Kidney epithelial cell (primary cell): ENCODE measurements around the gene ALDH8A1. TPM values are rescaled to one million over a fixed set of nuclear protein-coding genes. Genes with fewer than 3 reads are reported as not detected.

Experiments used
- DNase-seq: peaks from one replicate; pipeline ENCODE4 v3.0.0-alpha.2; 2010; ENCODE audit warnings: low read depth
- H3K27me3 ChIP-seq: 2 replicates; pipeline ENCODE4 v1.6.0; 2011; ENCODE audit warnings: low read length; ENCODE audit not compliant: control insufficient read depth, insufficient read depth
- H3K36me3 ChIP-seq: 2 replicates; pipeline ENCODE4 v1.5.1; 2011; ENCODE audit warnings: low read length; ENCODE audit not compliant: control insufficient read depth, insufficient read depth
- H3K4me3 ChIP-seq: 2 replicates; pipeline ENCODE4 v1.5.1; 2011; ENCODE audit warnings: low read depth, mild to moderate bottlenecking, control low read depth, low read length
- total RNA-seq: library from RNA; depleted of rRNA; stranded (reverse); fragments of >200 nt; gene quantifications from 2 replicates; pipeline ENCODE4 v1.2.3, GENCODE V29; 2015
- TF ChIP-seq, protein P1 (sequence below): IDR thresholded peaks from 2 replicates; pipeline ENCODE4 v1.5.1; 2011; ENCODE audit warnings: mild to moderate bottlenecking, moderate library complexity, low read length, control low read depth, inconsistent platforms; ENCODE audit not compliant: insufficient read depth, poor library complexity, severe bottlenecking

Gene ALDH8A1
- total RNA-seq, 1 donor from 2014 or later, result 0.46 TPM

DNA sequence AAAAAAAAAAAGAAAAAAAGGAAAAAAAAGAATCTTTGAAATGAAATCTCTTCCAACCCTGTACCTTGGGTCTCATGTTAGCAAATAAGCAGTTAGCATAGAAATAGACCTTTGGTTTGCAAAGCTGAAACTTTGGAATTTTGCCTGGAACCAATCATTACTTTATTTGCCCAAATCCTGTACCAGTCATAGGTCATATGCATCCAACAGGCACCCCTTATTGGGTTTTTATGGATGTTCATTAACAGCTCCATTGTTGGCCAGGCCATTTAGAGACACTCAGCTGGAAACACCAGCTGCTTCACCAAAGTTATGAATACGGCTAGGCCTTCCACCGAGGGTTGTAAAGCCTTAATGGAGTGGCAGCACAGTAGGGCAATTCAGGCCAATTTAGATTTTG lies 53.0 kb downstream of the ALDH8A1 start:
- H3K27me3 ChIP-seq, result no peaks in the 10 kb centered on the region
- no peak overlapping the region for H3K4me3 ChIP-seq
- DNase-seq, result no peak
- TF ChIP-seq, protein P1, sequence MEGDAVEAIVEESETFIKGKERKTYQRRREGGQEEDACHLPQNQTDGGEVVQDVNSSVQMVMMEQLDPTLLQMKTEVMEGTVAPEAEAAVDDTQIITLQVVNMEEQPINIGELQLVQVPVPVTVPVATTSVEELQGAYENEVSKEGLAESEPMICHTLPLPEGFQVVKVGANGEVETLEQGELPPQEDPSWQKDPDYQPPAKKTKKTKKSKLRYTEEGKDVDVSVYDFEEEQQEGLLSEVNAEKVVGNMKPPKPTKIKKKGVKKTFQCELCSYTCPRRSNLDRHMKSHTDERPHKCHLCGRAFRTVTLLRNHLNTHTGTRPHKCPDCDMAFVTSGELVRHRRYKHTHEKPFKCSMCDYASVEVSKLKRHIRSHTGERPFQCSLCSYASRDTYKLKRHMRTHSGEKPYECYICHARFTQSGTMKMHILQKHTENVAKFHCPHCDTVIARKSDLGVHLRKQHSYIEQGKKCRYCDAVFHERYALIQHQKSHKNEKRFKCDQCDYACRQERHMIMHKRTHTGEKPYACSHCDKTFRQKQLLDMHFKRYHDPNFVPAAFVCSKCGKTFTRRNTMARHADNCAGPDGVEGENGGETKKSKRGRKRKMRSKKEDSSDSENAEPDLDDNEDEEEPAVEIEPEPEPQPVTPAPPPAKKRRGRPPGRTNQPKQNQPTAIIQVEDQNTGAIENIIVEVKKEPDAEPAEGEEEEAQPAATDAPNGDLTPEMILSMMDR, result no peak
- H3K36me3 ChIP-seq, result no peaks in the 10 kb centered on the region

DNA sequence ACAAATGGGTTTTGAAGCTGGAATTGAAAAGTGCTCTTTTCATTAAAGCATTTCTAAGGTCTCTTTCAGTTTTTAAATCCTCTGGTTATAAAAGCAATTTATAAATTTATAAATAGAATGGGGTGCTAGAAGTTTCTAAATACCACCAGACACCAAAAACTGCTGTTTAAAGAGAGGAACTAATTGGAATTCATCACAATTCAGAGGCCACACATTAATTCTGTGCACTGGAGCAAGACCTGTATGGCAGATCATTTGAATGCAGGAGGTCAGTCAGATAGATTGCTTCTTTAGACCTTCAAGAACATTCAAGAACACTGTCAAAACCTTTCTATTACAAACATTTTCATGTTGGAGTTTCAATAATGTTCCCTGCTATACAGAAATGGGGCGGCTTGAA lies 55.1 kb downstream of the ALDH8A1 start:
- Histone ChIP-seq H3K36me3 (no peaks in the 10 kb centered on the region), H3K27me3 (no peaks in the 10 kb centered on the region), H3K4me3 (no peak overlapping the region)
- TF ChIP-seq, protein P1, result no peak
- DNase-seq, result no peak

DNA sequence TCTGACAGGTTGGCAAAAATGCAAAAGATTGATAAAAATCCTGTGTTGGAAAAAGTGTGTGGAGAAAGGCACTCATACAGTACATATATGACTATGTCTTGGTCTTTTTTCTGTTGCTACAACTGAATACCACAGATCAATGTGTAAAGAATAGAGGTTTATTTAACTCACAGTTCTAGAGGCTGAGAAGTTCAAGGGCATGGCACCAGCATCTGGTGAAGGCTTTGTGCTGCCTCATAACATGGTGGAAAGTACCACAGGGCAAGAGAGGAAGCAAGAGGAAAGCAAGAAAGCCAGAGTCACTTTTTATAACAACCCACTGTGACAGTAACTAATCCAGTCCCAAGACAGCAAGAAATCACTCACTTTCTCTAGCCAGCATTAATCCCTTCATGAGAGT lies 57.5 kb downstream of the ALDH8A1 start:
- TF ChIP-seq, protein P1, result no peak
- Histone ChIP-seq H3K36me3 (no peaks in the 10 kb centered on the region), H3K4me3 (no peak overlapping the region), H3K27me3 (no peaks in the 10 kb centered on the region)
- no peak for DNase-seq

DNA sequence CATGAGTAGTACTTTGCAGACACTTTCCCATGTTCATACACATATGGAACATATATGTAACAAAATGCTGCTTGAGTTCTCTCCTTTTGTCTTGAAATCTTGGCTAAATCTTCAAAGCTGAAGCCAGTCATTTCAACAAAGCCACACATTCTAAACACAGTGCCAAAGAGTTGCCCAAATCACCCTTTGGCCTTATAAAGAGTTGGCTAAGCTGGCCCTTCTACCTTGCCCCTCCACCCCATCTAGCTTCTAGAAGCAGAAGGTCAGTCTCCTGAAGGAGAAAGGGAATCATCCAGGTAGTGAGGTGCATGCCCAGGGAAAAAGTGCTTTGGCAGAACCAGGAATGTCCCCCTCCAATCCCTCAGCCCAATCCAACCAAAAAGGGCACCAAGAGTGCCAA lies 58.3 kb downstream of the ALDH8A1 start:
- TF ChIP-seq, protein P1, result no peak
- no peaks in the 10 kb centered on the region for H3K36me3 ChIP-seq
- H3K27me3 ChIP-seq, result no peaks in the 10 kb centered on the region
- no peak for DNase-seq
- H3K4me3 ChIP-seq, result no peak overlapping the region

DNA sequence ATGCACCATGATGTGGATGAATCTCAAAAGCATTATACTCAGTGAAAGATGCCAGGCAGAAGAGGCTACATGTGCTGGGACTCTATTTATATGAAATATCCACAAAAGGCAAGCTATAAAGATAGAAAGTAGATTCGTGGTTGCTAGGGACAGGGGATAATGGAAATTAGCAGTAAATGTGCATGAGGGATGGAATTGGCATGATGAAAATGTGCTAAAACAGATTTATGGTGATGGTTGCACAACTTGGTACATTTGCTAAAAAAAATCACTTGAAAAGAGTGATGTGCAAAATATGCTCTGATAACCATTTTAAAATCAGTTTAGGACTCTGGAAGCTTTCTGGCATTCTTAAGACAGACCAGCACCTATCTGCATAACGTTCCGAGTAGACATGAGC lies 61.6 kb downstream of the ALDH8A1 start:
- Histone ChIP-seq H3K36me3 (no peaks in the 10 kb centered on the region), H3K4me3 (no peak overlapping the region), H3K27me3 (no peaks in the 10 kb centered on the region)
- DNase-seq, result no peak
- TF ChIP-seq, protein P1, result no peak

DNA sequence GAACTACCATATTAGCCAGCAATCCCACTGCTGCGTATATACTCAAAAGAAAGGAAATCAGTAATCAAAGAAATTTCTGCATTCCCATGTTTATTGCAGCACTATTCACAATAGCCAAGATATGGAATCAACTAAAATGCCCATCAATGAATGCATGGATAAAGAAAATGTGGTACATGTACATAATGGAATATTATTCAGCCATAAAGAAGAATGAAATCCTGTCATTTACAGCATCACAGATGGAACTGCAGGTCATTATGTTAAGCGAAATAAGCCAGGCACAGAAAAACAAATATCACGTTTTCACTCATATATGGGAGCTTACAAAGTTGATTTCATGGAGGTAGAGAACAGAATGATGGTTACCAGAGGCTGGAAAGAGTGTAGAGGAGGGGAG lies 65.1 kb downstream of the ALDH8A1 start:
- TF ChIP-seq, protein P1, result no peak
- Histone ChIP-seq H3K36me3 (no peaks in the 10 kb centered on the region), H3K4me3 (no peak overlapping the region), H3K27me3 (no peaks in the 10 kb centered on the region)
- DNase-seq, result no peak
